ENCODE results near the gene MAN2B2. TPM values are rescaled to one million over a fixed set of nuclear protein-coding genes. Genes with fewer than 3 reads are reported as not detected.

Gene MAN2B2
- total RNA-seq, 1 experiment from 2014 or later: 27.8 TPM

- no peak for DNase-seq
- Histone ChIP-seq H4K20me1 (ENCODE audit: insufficient read depth) (no peaks in the 10 kb centered on the region), H3K36me3 (ENCODE audit: low read depth) (no peaks in the 10 kb centered on the region), H3K4me1 (replicated peaks; ENCODE audit: insufficient read depth) (no peaks in the 10 kb centered on the region), H3F3A (ENCODE audit: insufficient read depth, low read depth) (peaks cover 7% of the 10 kb centered on the region; the same call in 1 of the 2 replicates), H2AFZ (no peak overlapping the region), H3K79me2 (ENCODE audit: low read depth) (no peaks in the 10 kb centered on the region), H3K4me3 (no peak overlapping the region), H3K4me2 (no peak overlapping the region), H3K9me3 (ENCODE audit: insufficient read depth, low read depth) (no peaks in the 10 kb centered on the region), H3K9me2 (ENCODE audit: insufficient read depth) (no peaks in the 10 kb centered on the region), H3K27me3 (ENCODE audit: insufficient read depth, low read depth) (no peaks in the 10 kb centered on the region), H3K27ac (no peak overlapping the region)
- no TSS peak for BruUV-seq (replicated peaks)
- POLR2A ChIA-PET (ENCODE audit: unreplicated experiment): no interaction called here
- TF ChIP-seq EZH2 (IDR thresholded peaks at IDR 0.05; ENCODE audit: low read depth) (no peak), CTCF (conservative IDR thresholded peaks at IDR 0.05) (no peak)
- intact Hi-C loops (cut with micrococcal nuclease; ENCODE audit: unreplicated experiment): no loop called here
- CTCF ChIA-PET: interaction anchor here (0.6 kb wide), 1 partner anchor 475 kb away, joined by 3 read pairs; no protein-coding TSS in a partner anchor
These were observed 16.8 kb downstream of the MAN2B2 start for GRCh38 chr4:6591781-6592180.

GRCh38 chr4:6592804-6593563 lies 18.0 kb downstream of the MAN2B2 start:
- Histone ChIP-seq H3F3A (ENCODE audit: insufficient read depth, low read depth) (peaks cover 7% of the 10 kb centered on the region; the same call in 1 of the 2 replicates), H3K9me3 (ENCODE audit: insufficient read depth, low read depth) (no peaks in the 10 kb centered on the region), H3K27me3 (ENCODE audit: insufficient read depth, low read depth) (no peaks in the 10 kb centered on the region), H4K20me1 (ENCODE audit: insufficient read depth) (no peaks in the 10 kb centered on the region), H3K79me2 (ENCODE audit: low read depth) (no peaks in the 10 kb centered on the region), H3K4me3 (no peak overlapping the region), H3K4me2 (no peak overlapping the region), H3K27ac (no peak overlapping the region), H3K9me2 (ENCODE audit: insufficient read depth) (no peaks in the 10 kb centered on the region), H3K4me1 (replicated peaks; ENCODE audit: insufficient read depth) (no peaks in the 10 kb centered on the region), H3K36me3 (ENCODE audit: low read depth) (no peaks in the 10 kb centered on the region), H2AFZ (no peak overlapping the region)
- ChIA-PET POLR2A (ENCODE audit: unreplicated experiment) (no interaction called here), CTCF (interaction anchor here (0.5 kb wide), 1 partner anchor 50 kb away, joined by 3 read pairs; no protein-coding TSS in a partner anchor)
- no peak for TF ChIP-seq EZH2 (IDR thresholded peaks at IDR 0.05; ENCODE audit: low read depth)
- BruUV-seq (replicated peaks): no TSS peak
- intact Hi-C loops (cut with micrococcal nuclease; ENCODE audit: unreplicated experiment): no loop called here
- no peak for DNase-seq

- no peaks in the 10 kb centered on the region for H3K79me2 ChIP-seq (ENCODE audit: low read depth)
- H3K36me3 ChIP-seq (ENCODE audit: low read depth): no peaks in the 10 kb centered on the region
- no peaks in the 10 kb centered on the region for H3K4me1 ChIP-seq (replicated peaks; ENCODE audit: insufficient read depth)
- intact Hi-C loops (cut with micrococcal nuclease; ENCODE audit: unreplicated experiment): no loop called here
- H3K4me3 ChIP-seq: no peak overlapping the region
- DNase-seq: no peak
- ChIA-PET POLR2A (ENCODE audit: unreplicated experiment) (no interaction called here), CTCF (no interaction called here)
- H3F3A ChIP-seq (ENCODE audit: insufficient read depth, low read depth): peaks cover 7% of the 10 kb centered on the region; the same call in 1 of the 2 replicates
- TF ChIP-seq CTCF (conservative IDR thresholded peaks at IDR 0.05): no peak
- TF ChIP-seq EZH2 (IDR thresholded peaks at IDR 0.05; ENCODE audit: low read depth): no peak
- no peaks in the 10 kb centered on the region for H3K27me3 ChIP-seq (ENCODE audit: insufficient read depth, low read depth)
- BruUV-seq (replicated peaks): no TSS peak
- no peaks in the 10 kb centered on the region for H4K20me1 ChIP-seq (ENCODE audit: insufficient read depth)
- H3K9me3 ChIP-seq (ENCODE audit: insufficient read depth, low read depth): no peaks in the 10 kb centered on the region
- no peak overlapping the region for H2AFZ ChIP-seq
- H3K4me2 ChIP-seq: no peak overlapping the region
- no peaks in the 10 kb centered on the region for H3K9me2 ChIP-seq (ENCODE audit: insufficient read depth)
- no peak overlapping the region for H3K27ac ChIP-seq
These were observed 19.4 kb downstream of the MAN2B2 start for GRCh38 chr4:6594341-6594740.

Data from PC-9 (cell line).